Fibroblast of lung (primary cell): ENCODE measurements around the gene ST3GAL6. TPM values are rescaled to one million over a fixed set of nuclear protein-coding genes. Genes with fewer than 3 reads are reported as not detected.

Experiments used
- DNase-seq, 2 donors: peaks; one replicate each; pipeline versions ENCODE4 v3.0.0 to v3.0.0-alpha.2; 2010; ENCODE audit warnings: low read depth in 2 of 2
- H2AFZ ChIP-seq: 2 replicates; pipeline ENCODE4 v1.5.1; 2012; ENCODE audit warnings: low read length, control low read depth, inconsistent platforms
- H3K27ac ChIP-seq: 2 replicates; pipeline ENCODE4 v1.5.1; 2011; ENCODE audit warnings: low read length, control low read depth; ENCODE audit not compliant: insufficient read depth
- H3K27me3 ChIP-seq: 2 replicates; pipeline ENCODE4 v1.5.1; 2011; ENCODE audit warnings: mild to moderate bottlenecking, low read length; ENCODE audit not compliant: control insufficient read depth, insufficient read depth
- H3K36me3 ChIP-seq: 2 replicates; pipeline ENCODE4 v1.5.1; 2011; ENCODE audit warnings: low read length; ENCODE audit not compliant: control insufficient read depth, insufficient read depth
- H3K4me1 ChIP-seq: 2 replicates; pipeline ENCODE4 v1.5.1; 2011; ENCODE audit warnings: low read length; ENCODE audit not compliant: control insufficient read depth, insufficient read depth; ENCODE audit errors: extremely low read depth
- H3K4me2 ChIP-seq: 2 replicates; pipeline ENCODE4 v1.5.1; 2011; ENCODE audit warnings: low read length, control low read depth; ENCODE audit not compliant: insufficient read depth; ENCODE audit errors: extremely low read depth
- H3K4me3 ChIP-seq, 4 experiments: fragments of 200-600 bp in 1 of 4; sonication (generic) in 1 of 4; replicated peaks in 1 of 4; 2 replicates each; pipeline ENCODE4 v1.5.1; 2011 to 2016; ENCODE audit warnings: low read length in 4 of 4, low read depth in 3 of 4, mild to moderate bottlenecking in 3 of 4, control low read depth in 2 of 4, inconsistent platforms in 1 of 4, mixed read lengths in 1 of 4; ENCODE audit not compliant: insufficient read depth in 1 of 4; ENCODE audit errors: control extremely low read depth in 1 of 4
- H3K79me2 ChIP-seq: 2 replicates; pipeline ENCODE4 v1.5.1; 2012; ENCODE audit warnings: mild to moderate bottlenecking, low read length, inconsistent platforms; ENCODE audit not compliant: control insufficient read depth, insufficient read depth
- H3K9ac ChIP-seq: 2 replicates; pipeline ENCODE4 v1.5.1; 2011; ENCODE audit warnings: mild to moderate bottlenecking, low read length, control low read depth; ENCODE audit not compliant: insufficient read depth
- H3K9me3 ChIP-seq: 2 replicates; pipeline ENCODE4 v1.5.1; 2012; ENCODE audit warnings: low read depth, low read length; ENCODE audit not compliant: control insufficient read depth, insufficient read depth
- H4K20me1 ChIP-seq: 2 replicates; pipeline ENCODE4 v1.5.1; 2011; ENCODE audit warnings: low read length; ENCODE audit not compliant: control insufficient read depth, insufficient read depth; ENCODE audit errors: extremely low read depth
- CTCF ChIP-seq, 2 donors: IDR thresholded peaks in 1 of 2; conservative IDR thresholded peaks in 1 of 2; 1 replicate in 1 of 2; 2 replicates in 1 of 2; pipeline ENCODE4 v1.5.1; 2011 to 2012; ENCODE audit warnings: low read length in 2 of 2, control low read depth in 1 of 2, inconsistent platforms in 1 of 2, low read depth in 1 of 2, mild to moderate bottlenecking in 1 of 2
- EZH2 ChIP-seq: IDR thresholded peaks from 2 replicates; pipeline ENCODE4 v1.5.1; 2012; ENCODE audit warnings: low read length, control low read depth, mild to moderate bottlenecking; ENCODE audit errors: missing control alignments
- polyA plus RNA-seq, 2 donors: library from polyadenylated mRNA; depleted of rRNA in 1 of 2; stranded (reverse) in 1 of 2; unstranded in 1 of 2; fragments of >200 nt; gene quantifications; 2 replicates each; pipeline ENCODE4 v1.2.1, GENCODE V29; 2011 to 2012; ENCODE audit warnings: missing spikeins in 1 of 2
- total RNA-seq: library from RNA; depleted of rRNA; stranded (reverse); fragments of >200 nt; gene quantifications from 2 replicates; pipeline ENCODE4 v1.2.1, GENCODE V29; 2014

Gene ST3GAL6
- total and polyA plus RNA-seq, 2 donors (not counting 1 experiment from before 2014, with no cell fraction given): 1.7 to 4.1 TPM

GRCh38 chr3:98731720-98732285, 31.3 kb upstream of the ST3GAL6 start:
- Histone ChIP-seq H3K9me3 (no peaks in the 10 kb centered on the region), H2AFZ (peak overlapping the region; percentile 81), H3K27ac (no peak overlapping the region), H3K36me3 (no peaks in the 10 kb centered on the region), H3K27me3 (no peaks in the 10 kb centered on the region), H3K4me1 (no peaks in the 10 kb centered on the region), H3K79me2 (no peaks in the 10 kb centered on the region), H3K9ac (no peak overlapping the region), H4K20me1 (no peaks in the 10 kb centered on the region), H3K4me3 (peak overlapping the region; percentile 68 to 75 (median 70)), H3K4me2 (peak overlapping the region; percentile 87)
- no peak for DNase-seq
- TF ChIP-seq CTCF (conservative IDR thresholded peaks at IDR 0.05 in 1 of 2, IDR thresholded peaks at IDR 0.05 in 1 of 2; ENCODE audit: low read depth in 1 of 2, low read length in 2 of 2) (no peak), EZH2 (no peak)

GRCh38 chr3:98732286-98733052, 30.7 kb upstream of the ST3GAL6 start:
- Histone ChIP-seq H4K20me1 (no peaks in the 10 kb centered on the region), H3K4me2 (peak overlapping the region; percentile 87), H3K27me3 (no peaks in the 10 kb centered on the region), H3K4me3 (peak overlapping the region; percentile 68 to 75 (median 70)), H3K4me1 (no peaks in the 10 kb centered on the region), H3K9ac (peak overlapping the region; percentile 32), H3K9me3 (no peaks in the 10 kb centered on the region), H3K27ac (no peak overlapping the region), H3K79me2 (no peaks in the 10 kb centered on the region), H3K36me3 (no peaks in the 10 kb centered on the region), H2AFZ (peak overlapping the region; percentile 81)
- DNase-seq: peak in 1 of 2 donors; percentile 35
- no peak for TF ChIP-seq EZH2
- no peak for TF ChIP-seq CTCF (conservative IDR thresholded peaks at IDR 0.05 in 1 of 2, IDR thresholded peaks at IDR 0.05 in 1 of 2; ENCODE audit: low read depth in 1 of 2, low read length in 2 of 2)

GRCh38 chr3:98733053-98733811, 29.9 kb upstream of the ST3GAL6 start:
- no peaks in the 10 kb centered on the region for H3K4me1 ChIP-seq
- H3K4me3 ChIP-seq: peak overlapping the region; percentile 68 to 75 (median 70)
- peak overlapping the region; percentile 87 for H3K4me2 ChIP-seq
- H3K27ac ChIP-seq: no peak overlapping the region
- H4K20me1 ChIP-seq: no peaks in the 10 kb centered on the region
- TF ChIP-seq EZH2 (no peak), CTCF (conservative IDR thresholded peaks at IDR 0.05 in 1 of 2, IDR thresholded peaks at IDR 0.05 in 1 of 2; ENCODE audit: low read depth in 1 of 2, low read length in 2 of 2) (no peak)
- peak overlapping the region; percentile 81 for H2AFZ ChIP-seq
- H3K9me3 ChIP-seq: no peaks in the 10 kb centered on the region
- no peaks in the 10 kb centered on the region for H3K36me3 ChIP-seq
- no peaks in the 10 kb centered on the region for H3K79me2 ChIP-seq
- peak overlapping the region; percentile 32 for H3K9ac ChIP-seq
- no peaks in the 10 kb centered on the region for H3K27me3 ChIP-seq
- peak; percentile 21 to 30 for DNase-seq
